Mammary epithelial cell (primary cell): ENCODE results near the gene PLSCR4.

Experiments
- CTCF ChIP-seq, 2 donors: IDR thresholded peaks in 1 of 2; conservative IDR thresholded peaks in 1 of 2; 2 replicates each; pipeline ENCODE4 v1.5.1; 2011 to 2012; ENCODE audit warnings: inconsistent platforms in 2 of 2, low read length in 2 of 2, mild to moderate bottlenecking in 2 of 2, control low read depth in 1 of 2, low read depth in 1 of 2; ENCODE audit not compliant: insufficient read depth in 1 of 2; ENCODE audit errors: extremely low read depth in 1 of 2
- EZH2 ChIP-seq: IDR thresholded peaks from 2 replicates; pipeline ENCODE4 v1.6.1; 2012; ENCODE audit warnings: low read length, inconsistent platforms, borderline replicate concordance

GRCh38 chr3:146243559-146243958 lies 7.3 kb downstream of the PLSCR4 start:
- TF ChIP-seq CTCF (conservative IDR thresholded peaks at IDR 0.05 in 1 of 2, IDR thresholded peaks at IDR 0.05 in 1 of 2; ENCODE audit: extremely low read depth in 1 of 2, insufficient read depth in 1 of 2, low read depth in 1 of 2, low read length in 2 of 2) (no peak), EZH2 (no peak)
